ENCODE measurements around the gene DUT.

DUT gene

DNA sequence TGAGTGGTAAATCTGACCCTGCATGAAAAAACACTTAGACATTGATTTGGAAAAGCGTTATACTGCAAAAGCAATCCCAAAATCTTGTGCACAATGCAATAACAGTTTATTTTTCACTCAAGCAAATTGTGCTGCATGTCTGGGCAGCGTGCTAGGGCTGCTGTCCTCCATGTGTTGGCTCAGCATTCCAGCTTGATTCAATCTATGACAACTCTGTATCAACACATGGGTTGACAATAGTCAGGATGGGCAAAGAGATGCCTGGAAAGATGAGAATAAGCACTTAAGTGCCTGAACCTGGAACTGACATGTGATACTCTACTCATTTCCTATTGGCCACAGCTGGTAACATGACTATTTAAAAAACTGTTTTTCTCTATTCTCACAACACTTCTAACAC lies 51.8 kb downstream of the DUT start:
- Histone ChIP-seq H3K4me3 (ENCODE audit: low read length in 2 of 2) (no peak overlapping the region), H3K27ac (ENCODE audit: low read depth in 2 of 2, low read length in 2 of 2) (no peak overlapping the region), H3K9me3 (ENCODE audit: control insufficient read depth in 2 of 2, low read length in 2 of 2) (no peaks in the 10 kb centered on the region), H3K36me3 (ENCODE audit: control insufficient read depth in 2 of 2, insufficient read depth in 2 of 2, low read length in 2 of 2) (no peaks in the 10 kb centered on the region), H3K9ac (ENCODE audit: low read depth in 1 of 2, low read length in 2 of 2) (no peak overlapping the region), H3K4me1 (ENCODE audit: control insufficient read depth in 2 of 2, insufficient read depth in 2 of 2, low read length in 2 of 2) (no peaks in the 10 kb centered on the region), H3K27me3 (ENCODE audit: control insufficient read depth in 2 of 2, insufficient read depth in 2 of 2, low read length in 2 of 2) (no peaks in the 10 kb centered on the region)

DNA sequence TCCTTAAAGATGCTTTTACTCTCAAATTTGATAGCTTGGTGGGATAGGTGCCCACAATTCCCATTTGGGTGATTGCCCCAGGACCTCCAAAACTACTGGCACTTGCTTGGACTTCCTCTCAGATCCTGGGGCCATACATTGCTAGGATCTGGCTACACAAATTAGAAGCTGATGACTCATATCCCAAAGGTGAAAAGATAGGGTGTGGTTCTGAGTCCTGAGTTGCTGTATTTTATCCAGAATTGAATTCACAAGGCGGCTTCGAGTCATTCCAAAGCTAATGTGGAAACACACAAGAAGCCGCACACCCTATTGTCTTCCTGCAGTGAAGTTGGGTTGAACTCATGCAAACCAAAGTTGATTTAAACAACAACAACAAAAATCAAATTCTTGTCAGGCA lies 53.4 kb downstream of the DUT start:
- no peaks in the 10 kb centered on the region for H3K27me3 ChIP-seq (ENCODE audit: control insufficient read depth in 2 of 2, insufficient read depth in 2 of 2, low read length in 2 of 2)
- no peaks in the 10 kb centered on the region for H3K9me3 ChIP-seq (ENCODE audit: control insufficient read depth in 2 of 2, low read length in 2 of 2)
- no peaks in the 10 kb centered on the region for H3K36me3 ChIP-seq (ENCODE audit: control insufficient read depth in 2 of 2, insufficient read depth in 2 of 2, low read length in 2 of 2)
- no peaks in the 10 kb centered on the region for H3K4me1 ChIP-seq (ENCODE audit: control insufficient read depth in 2 of 2, insufficient read depth in 2 of 2, low read length in 2 of 2)
- no peak overlapping the region for H3K9ac ChIP-seq (ENCODE audit: low read depth in 1 of 2, low read length in 2 of 2)
- H3K4me3 ChIP-seq (ENCODE audit: low read length in 2 of 2): no peak overlapping the region
- H3K27ac ChIP-seq (ENCODE audit: low read depth in 2 of 2, low read length in 2 of 2): no peak overlapping the region

GRCh38 chr15:48385031-48385830 lies 54.0 kb downstream of the DUT start:
- H3K9ac ChIP-seq (ENCODE audit: low read depth in 1 of 2, low read length in 2 of 2): no peak overlapping the region
- H3K4me1 ChIP-seq (ENCODE audit: control insufficient read depth in 2 of 2, insufficient read depth in 2 of 2, low read length in 2 of 2): no peaks in the 10 kb centered on the region
- H3K9me3 ChIP-seq (ENCODE audit: control insufficient read depth in 2 of 2, low read length in 2 of 2): no peaks in the 10 kb centered on the region
- H3K36me3 ChIP-seq (ENCODE audit: control insufficient read depth in 2 of 2, insufficient read depth in 2 of 2, low read length in 2 of 2): no peaks in the 10 kb centered on the region
- no peak overlapping the region for H3K4me3 ChIP-seq (ENCODE audit: low read length in 2 of 2)
- no peak overlapping the region for H3K27ac ChIP-seq (ENCODE audit: low read depth in 2 of 2, low read length in 2 of 2)
- H3K27me3 ChIP-seq (ENCODE audit: control insufficient read depth in 2 of 2, insufficient read depth in 2 of 2, low read length in 2 of 2): no peaks in the 10 kb centered on the region

- no peak overlapping the region for H3K4me3 ChIP-seq (ENCODE audit: low read length in 2 of 2)
- no peak overlapping the region for H3K27ac ChIP-seq (ENCODE audit: low read depth in 2 of 2, low read length in 2 of 2)
- no peaks in the 10 kb centered on the region for H3K4me1 ChIP-seq (ENCODE audit: control insufficient read depth in 2 of 2, insufficient read depth in 2 of 2, low read length in 2 of 2)
- H3K9ac ChIP-seq (ENCODE audit: low read depth in 1 of 2, low read length in 2 of 2): no peak overlapping the region
- no peaks in the 10 kb centered on the region for H3K27me3 ChIP-seq (ENCODE audit: control insufficient read depth in 2 of 2, insufficient read depth in 2 of 2, low read length in 2 of 2)
- no peaks in the 10 kb centered on the region for H3K9me3 ChIP-seq (ENCODE audit: control insufficient read depth in 2 of 2, low read length in 2 of 2)
- H3K36me3 ChIP-seq (ENCODE audit: control insufficient read depth in 2 of 2, insufficient read depth in 2 of 2, low read length in 2 of 2): no peaks in the 10 kb centered on the region
Observed at GRCh38 chr15:48388016-48388851, 57.0 kb downstream of the DUT start.

- no peaks in the 10 kb centered on the region for H3K27me3 ChIP-seq (ENCODE audit: control insufficient read depth in 2 of 2, insufficient read depth in 2 of 2, low read length in 2 of 2)
- H3K36me3 ChIP-seq (ENCODE audit: control insufficient read depth in 2 of 2, insufficient read depth in 2 of 2, low read length in 2 of 2): no peaks in the 10 kb centered on the region
- no peak overlapping the region for H3K9ac ChIP-seq (ENCODE audit: low read depth in 1 of 2, low read length in 2 of 2)
- no peaks in the 10 kb centered on the region for H3K9me3 ChIP-seq (ENCODE audit: control insufficient read depth in 2 of 2, low read length in 2 of 2)
- H3K27ac ChIP-seq (ENCODE audit: low read depth in 2 of 2, low read length in 2 of 2): no peak overlapping the region
- H3K4me3 ChIP-seq (ENCODE audit: low read length in 2 of 2): no peak overlapping the region
- H3K4me1 ChIP-seq (ENCODE audit: control insufficient read depth in 2 of 2, insufficient read depth in 2 of 2, low read length in 2 of 2): no peaks in the 10 kb centered on the region
Observed at GRCh38 chr15:48388910-48389309, 57.7 kb downstream of the DUT start.

DNA sequence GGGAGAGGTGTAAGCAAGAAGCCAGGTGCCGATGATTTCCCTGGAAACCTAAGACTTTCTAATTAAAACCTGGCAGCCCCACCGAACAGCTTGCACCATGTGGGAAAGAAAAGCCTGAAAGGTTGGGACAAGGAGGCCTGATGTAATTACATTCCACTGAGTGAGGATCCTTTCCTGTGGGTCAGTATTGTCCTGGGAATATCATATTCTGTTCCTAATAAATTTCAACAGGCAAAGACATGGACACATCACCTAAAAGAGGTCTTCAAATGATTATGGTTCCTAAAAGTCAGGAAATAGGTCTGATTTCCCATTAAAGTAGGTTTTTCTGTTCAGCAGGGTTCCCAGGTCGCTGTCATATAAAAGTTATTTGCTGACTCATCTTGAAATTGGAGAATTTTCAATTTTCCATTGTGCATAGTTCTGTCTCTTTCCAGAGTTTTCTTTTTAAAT lies 58.5 kb downstream of the DUT start:
- Histone ChIP-seq H3K27ac (ENCODE audit: low read depth in 2 of 2, low read length in 2 of 2) (no peak overlapping the region), H3K9me3 (ENCODE audit: control insufficient read depth in 2 of 2, low read length in 2 of 2) (no peaks in the 10 kb centered on the region), H3K27me3 (ENCODE audit: control insufficient read depth in 2 of 2, insufficient read depth in 2 of 2, low read length in 2 of 2) (no peaks in the 10 kb centered on the region), H3K4me3 (ENCODE audit: low read length in 2 of 2) (no peak overlapping the region), H3K9ac (ENCODE audit: low read depth in 1 of 2, low read length in 2 of 2) (no peak overlapping the region), H3K36me3 (ENCODE audit: control insufficient read depth in 2 of 2, insufficient read depth in 2 of 2, low read length in 2 of 2) (no peaks in the 10 kb centered on the region), H3K4me1 (ENCODE audit: control insufficient read depth in 2 of 2, insufficient read depth in 2 of 2, low read length in 2 of 2) (no peaks in the 10 kb centered on the region)

GRCh38 chr15:48391950-48392349 lies 60.7 kb downstream of the DUT start:
- Histone ChIP-seq H3K4me3 (ENCODE audit: low read length in 2 of 2) (no peak overlapping the region), H3K9ac (ENCODE audit: low read depth in 1 of 2, low read length in 2 of 2) (no peak overlapping the region), H3K27ac (ENCODE audit: low read depth in 2 of 2, low read length in 2 of 2) (no peak overlapping the region), H3K9me3 (ENCODE audit: control insufficient read depth in 2 of 2, low read length in 2 of 2) (no peaks in the 10 kb centered on the region), H3K4me1 (ENCODE audit: control insufficient read depth in 2 of 2, insufficient read depth in 2 of 2, low read length in 2 of 2) (no peaks in the 10 kb centered on the region), H3K27me3 (ENCODE audit: control insufficient read depth in 2 of 2, insufficient read depth in 2 of 2, low read length in 2 of 2) (no peaks in the 10 kb centered on the region), H3K36me3 (ENCODE audit: control insufficient read depth in 2 of 2, insufficient read depth in 2 of 2, low read length in 2 of 2) (no peaks in the 10 kb centered on the region)

GRCh38 chr15:48392356-48392755 lies 61.1 kb downstream of the DUT start:
- Histone ChIP-seq H3K27me3 (ENCODE audit: control insufficient read depth in 2 of 2, insufficient read depth in 2 of 2, low read length in 2 of 2) (no peaks in the 10 kb centered on the region), H3K9me3 (ENCODE audit: control insufficient read depth in 2 of 2, low read length in 2 of 2) (no peaks in the 10 kb centered on the region), H3K4me3 (ENCODE audit: low read length in 2 of 2) (no peak overlapping the region), H3K36me3 (ENCODE audit: control insufficient read depth in 2 of 2, insufficient read depth in 2 of 2, low read length in 2 of 2) (no peaks in the 10 kb centered on the region), H3K4me1 (ENCODE audit: control insufficient read depth in 2 of 2, insufficient read depth in 2 of 2, low read length in 2 of 2) (no peaks in the 10 kb centered on the region), H3K9ac (ENCODE audit: low read depth in 1 of 2, low read length in 2 of 2) (no peak overlapping the region), H3K27ac (ENCODE audit: low read depth in 2 of 2, low read length in 2 of 2) (no peak overlapping the region)
